AG10803 (cell line): ENCODE measurements around the gene RAB4A.

Source experiments
- DNase-seq: peaks from one replicate; pipeline ENCODE4 v3.0.0; 2010; ENCODE audit warnings: low read depth
- H3K4me3 ChIP-seq: 2 replicates; pipeline ENCODE4 v1.5.1; 2011; ENCODE audit warnings: mild to moderate bottlenecking, low read length, control low read depth
- TF ChIP-seq, protein P1 (sequence below): conservative IDR thresholded peaks from 2 replicates; pipeline ENCODE4 v1.5.1; 2011; ENCODE audit warnings: mild to moderate bottlenecking, low read length, control low read depth, inconsistent platforms

RAB4A gene

DNA sequence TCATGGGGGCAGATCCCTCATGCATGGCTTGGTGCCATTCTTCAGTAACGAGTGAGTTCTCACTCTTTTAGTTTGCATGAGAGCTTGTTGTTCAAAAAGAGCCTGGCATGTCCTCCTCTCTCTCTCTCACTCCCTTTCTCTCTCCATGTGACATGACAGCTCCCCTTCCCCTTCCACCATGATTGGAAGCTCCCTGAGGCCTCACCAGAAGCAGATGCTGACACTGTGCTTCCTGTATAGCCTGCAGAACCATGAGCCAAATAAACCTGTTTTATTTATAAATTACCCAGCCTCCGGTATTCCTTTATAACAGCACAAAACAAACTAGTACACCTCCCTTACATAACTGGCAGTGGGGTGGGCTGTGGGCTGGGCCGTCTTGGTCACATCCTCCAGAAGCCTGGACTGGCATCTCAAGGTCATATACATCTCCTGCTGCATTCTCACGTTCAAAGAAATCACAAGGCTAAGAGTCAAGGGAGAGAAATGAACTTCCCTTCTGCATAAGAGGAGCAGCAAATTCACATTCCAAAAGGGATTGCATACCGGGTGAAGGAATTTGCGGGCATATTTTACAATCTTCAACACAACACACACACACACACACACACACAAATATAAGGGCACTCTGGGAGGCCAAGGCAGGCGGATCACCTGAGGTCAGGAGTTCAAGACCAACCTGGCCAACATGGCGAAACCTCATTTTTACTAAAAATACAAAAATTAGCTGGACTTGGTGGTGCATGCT, 74.2 kb downstream of the RAB4A start:
- TF ChIP-seq, protein P1, sequence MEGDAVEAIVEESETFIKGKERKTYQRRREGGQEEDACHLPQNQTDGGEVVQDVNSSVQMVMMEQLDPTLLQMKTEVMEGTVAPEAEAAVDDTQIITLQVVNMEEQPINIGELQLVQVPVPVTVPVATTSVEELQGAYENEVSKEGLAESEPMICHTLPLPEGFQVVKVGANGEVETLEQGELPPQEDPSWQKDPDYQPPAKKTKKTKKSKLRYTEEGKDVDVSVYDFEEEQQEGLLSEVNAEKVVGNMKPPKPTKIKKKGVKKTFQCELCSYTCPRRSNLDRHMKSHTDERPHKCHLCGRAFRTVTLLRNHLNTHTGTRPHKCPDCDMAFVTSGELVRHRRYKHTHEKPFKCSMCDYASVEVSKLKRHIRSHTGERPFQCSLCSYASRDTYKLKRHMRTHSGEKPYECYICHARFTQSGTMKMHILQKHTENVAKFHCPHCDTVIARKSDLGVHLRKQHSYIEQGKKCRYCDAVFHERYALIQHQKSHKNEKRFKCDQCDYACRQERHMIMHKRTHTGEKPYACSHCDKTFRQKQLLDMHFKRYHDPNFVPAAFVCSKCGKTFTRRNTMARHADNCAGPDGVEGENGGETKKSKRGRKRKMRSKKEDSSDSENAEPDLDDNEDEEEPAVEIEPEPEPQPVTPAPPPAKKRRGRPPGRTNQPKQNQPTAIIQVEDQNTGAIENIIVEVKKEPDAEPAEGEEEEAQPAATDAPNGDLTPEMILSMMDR = no peak
- DNase-seq = peak; percentile 47
- no peak overlapping the region for H3K4me3 ChIP-seq

DNA sequence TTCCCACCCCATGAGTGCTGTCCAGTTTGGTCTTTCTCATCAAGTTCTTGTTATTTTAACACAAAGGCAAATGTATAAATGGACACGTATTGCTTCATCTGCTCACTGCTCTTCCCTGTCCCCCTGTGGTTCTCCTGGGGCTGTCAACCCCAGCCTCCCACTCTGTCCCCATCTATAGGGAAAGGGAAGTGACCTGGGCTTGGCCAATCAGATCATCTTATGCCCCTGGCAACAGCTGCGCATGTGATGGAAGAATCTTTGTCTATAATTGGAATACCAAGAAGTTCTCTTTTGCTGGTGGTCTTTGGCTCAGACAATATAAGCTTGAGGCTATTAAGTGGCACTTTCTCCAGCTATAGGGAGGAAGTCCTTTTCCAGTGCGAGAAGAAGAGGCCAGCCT, 76.6 kb downstream of the RAB4A start:
- TF ChIP-seq, protein P1 = no peak
- no peak overlapping the region for H3K4me3 ChIP-seq
- no peak for DNase-seq

DNA sequence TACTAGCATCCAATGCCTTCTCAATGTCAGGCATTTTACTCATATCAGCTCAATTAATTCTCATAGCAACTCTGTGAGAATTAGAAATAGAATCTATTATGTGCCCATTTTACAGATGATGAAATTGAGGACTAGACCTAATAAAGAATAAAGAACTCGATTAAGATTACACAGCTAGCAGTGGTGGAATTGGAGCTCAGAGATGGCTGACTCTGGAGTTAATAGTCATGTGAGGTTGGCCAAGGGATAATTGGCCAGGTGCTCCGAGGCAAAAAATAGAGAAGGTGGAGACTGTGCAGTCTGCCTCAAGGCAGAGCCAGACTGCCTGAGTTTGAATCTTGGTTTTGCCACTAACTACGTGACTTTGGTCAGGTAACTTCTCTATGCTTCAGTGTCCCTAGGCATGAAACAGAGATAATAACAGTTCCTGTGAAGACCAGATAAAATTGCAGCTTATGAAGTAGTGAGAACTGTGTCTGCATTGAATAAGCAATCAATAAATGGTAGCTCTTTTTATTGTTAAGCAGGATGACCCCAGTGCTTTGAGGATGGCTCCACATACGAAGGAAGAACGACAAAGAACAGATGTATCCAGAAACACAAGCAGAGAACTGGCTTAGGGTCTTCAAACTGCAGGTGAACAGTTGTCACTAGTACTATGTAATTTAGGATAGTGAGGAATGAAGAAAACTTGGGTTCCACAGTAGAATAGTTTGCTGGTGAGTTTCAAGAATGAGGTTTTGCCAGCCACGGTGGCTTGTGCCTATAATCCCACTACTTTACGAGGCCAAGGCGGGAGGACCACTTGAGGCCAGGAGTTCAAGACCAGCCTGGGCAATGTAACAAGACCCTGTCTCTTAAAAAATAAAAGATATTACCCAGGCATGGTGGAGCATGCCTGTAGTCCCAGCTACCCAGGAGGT, 78.8 kb downstream of the RAB4A start:
- no peak overlapping the region for H3K4me3 ChIP-seq
- DNase-seq = no peak
- TF ChIP-seq, protein P1 = no peak

DNA sequence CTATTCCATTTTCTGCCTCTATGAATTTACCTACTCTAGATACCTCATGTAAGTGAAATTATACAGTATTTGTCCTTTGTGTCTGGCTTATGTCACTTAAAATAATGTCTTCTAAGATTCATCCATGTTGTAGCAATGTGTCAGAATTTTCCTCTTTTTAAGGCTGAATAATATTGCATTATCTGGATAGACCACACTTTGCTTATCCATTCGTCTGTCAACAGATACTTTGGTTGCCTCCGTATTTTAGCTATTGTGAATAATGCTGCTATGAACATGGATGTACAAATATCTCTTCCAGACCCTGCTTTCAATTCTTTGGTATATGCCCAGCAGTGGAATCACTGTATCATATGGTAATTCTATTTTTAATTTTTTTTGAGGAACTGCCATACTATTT, 82.1 kb downstream of the RAB4A start:
- DNase-seq = no peak
- TF ChIP-seq, protein P1 = no peak
- H3K4me3 ChIP-seq = no peak overlapping the region

DNA sequence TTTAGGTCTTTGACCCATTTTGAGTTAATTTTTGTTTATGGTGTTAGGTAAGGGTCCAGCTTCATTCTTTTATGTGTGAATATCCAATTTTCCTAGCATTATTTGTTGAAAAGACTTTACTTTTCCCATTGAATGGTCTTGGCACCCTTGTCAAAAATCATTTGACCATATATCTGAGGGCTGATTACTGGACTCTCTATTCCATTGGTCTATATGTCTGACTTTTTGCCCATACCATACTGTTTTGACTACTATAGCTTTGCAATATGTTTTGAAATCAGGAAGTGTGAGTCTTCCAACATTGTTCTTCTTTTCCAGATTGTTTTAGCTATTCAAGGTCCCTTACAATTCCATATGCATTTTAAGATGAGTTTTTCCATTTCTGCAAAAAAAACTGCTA, 83.3 kb downstream of the RAB4A start:
- no peak overlapping the region for H3K4me3 ChIP-seq
- TF ChIP-seq, protein P1 = no peak
- no peak for DNase-seq
